ENCODE measurements around the gene PRPF8. TPM values are rescaled to one million over a fixed set of nuclear protein-coding genes. Genes with fewer than 3 reads are reported as not detected.

PRPF8 gene
- total and polyA plus RNA-seq, 2 of the 8 experiments (the other 6 are each of a cell fraction or from before 2014, with no cell fraction given) = 329 to 337 TPM

MicroRNAs within 50 kb of the gene (microRNA counts, 767-probe panel; counts per million panel counts)
- 879 counts per million, percentile 95 among the panel's probes with 10 or more counts for microRNA hsa-miR-22-3p

Small RNA genes lying within 50 kb of the gene (small RNA-seq; reads per million reads assigned to genes)
- not detected for gene RN7SL105P (ENCODE audit: insufficient read depth)

Other genes starting within 250 kb of the PRPF8 start
- 51.9 and 57.1 TPM in 2 replicates for gene CRK, start 228.6 kb downstream of the PRPF8 start, total RNA-seq (2021; fragmentation: NEBNext Ultra II Directional; extraction: Animal tissue kit (Norgen Biotek cat#: 25700))
- gene CRK, start 228.6 kb downstream of the PRPF8 start, polyA plus RNA-seq (2011; rRNA removed) = 25.7 and 32.8 TPM in 2 replicates
- 78.6 and 80.2 TPM in 2 replicates for gene MYO1C, start 192.2 kb downstream of the PRPF8 start, total RNA-seq (2021; fragmentation: NEBNext Ultra II Directional; extraction: Animal tissue kit (Norgen Biotek cat#: 25700))
- 40.1 and 52.4 TPM in 2 replicates for gene MYO1C, start 192.2 kb downstream of the PRPF8 start, polyA plus RNA-seq (2011; rRNA removed)
- 20.4 and 21.0 TPM in 2 replicates for gene INPP5K, start 168.3 kb downstream of the PRPF8 start, total RNA-seq (2021; fragmentation: NEBNext Ultra II Directional; extraction: Animal tissue kit (Norgen Biotek cat#: 25700))
- 24.1 and 24.7 TPM in 2 replicates for gene INPP5K, start 168.3 kb downstream of the PRPF8 start, polyA plus RNA-seq (2011; rRNA removed)
- 63.5 and 66.5 TPM in 2 replicates for gene PITPNA, start 122.1 kb downstream of the PRPF8 start, total RNA-seq (2021; fragmentation: NEBNext Ultra II Directional; extraction: Animal tissue kit (Norgen Biotek cat#: 25700))
- 34.5 and 35.8 TPM in 2 replicates for gene PITPNA, start 122.1 kb downstream of the PRPF8 start, polyA plus RNA-seq (2011; rRNA removed)
- gene SLC43A2, start 56.0 kb downstream of the PRPF8 start, total RNA-seq (2021; fragmentation: NEBNext Ultra II Directional; extraction: Animal tissue kit (Norgen Biotek cat#: 25700)) = 6.6 and 7.8 TPM in 2 replicates
- 10.5 and 12.6 TPM in 2 replicates for gene SLC43A2, start 56.0 kb downstream of the PRPF8 start, polyA plus RNA-seq (2011; rRNA removed)
- gene SCARF1, start 39.1 kb downstream of the PRPF8 start, total RNA-seq (2021; fragmentation: NEBNext Ultra II Directional; extraction: Animal tissue kit (Norgen Biotek cat#: 25700)) = 1.6 TPM in 2 replicates
- 1.1 and 1.5 TPM in 2 replicates for gene SCARF1, start 39.1 kb downstream of the PRPF8 start, polyA plus RNA-seq (2011; rRNA removed)
- 6.0 and 7.2 TPM in 2 replicates for gene RILP, start 35.0 kb downstream of the PRPF8 start, total RNA-seq (2021; fragmentation: NEBNext Ultra II Directional; extraction: Animal tissue kit (Norgen Biotek cat#: 25700))
- 6.8 and 10.3 TPM in 2 replicates for gene RILP, start 35.0 kb downstream of the PRPF8 start, polyA plus RNA-seq (2011; rRNA removed)
- gene TLCD2, start 25.5 kb upstream of the PRPF8 start, total RNA-seq (2021; fragmentation: NEBNext Ultra II Directional; extraction: Animal tissue kit (Norgen Biotek cat#: 25700)) = 1.3 and 1.4 TPM in 2 replicates
- 0.47 and 0.69 TPM in 2 replicates for gene TLCD2, start 25.5 kb upstream of the PRPF8 start, polyA plus RNA-seq (2011; rRNA removed)
- 12.3 and 13.1 TPM in 2 replicates for gene WDR81, start 39.8 kb upstream of the PRPF8 start, total RNA-seq (2021; fragmentation: NEBNext Ultra II Directional; extraction: Animal tissue kit (Norgen Biotek cat#: 25700))
- 9.1 and 12.9 TPM in 2 replicates for gene WDR81, start 39.8 kb upstream of the PRPF8 start, polyA plus RNA-seq (2011; rRNA removed)
- 1.6 and 1.8 TPM in 2 replicates for gene SERPINF2, start 58.0 kb upstream of the PRPF8 start, total RNA-seq (2021; fragmentation: NEBNext Ultra II Directional; extraction: Animal tissue kit (Norgen Biotek cat#: 25700))
- 3.2 and 5.5 TPM in 2 replicates for gene SERPINF2, start 58.0 kb upstream of the PRPF8 start, polyA plus RNA-seq (2011; rRNA removed)
- 41.5 and 42.3 TPM in 2 replicates for gene SERPINF1, start 77.2 kb upstream of the PRPF8 start, total RNA-seq (2021; fragmentation: NEBNext Ultra II Directional; extraction: Animal tissue kit (Norgen Biotek cat#: 25700))
- 136 and 161 TPM in 2 replicates for gene SERPINF1, start 77.2 kb upstream of the PRPF8 start, polyA plus RNA-seq (2011; rRNA removed)
- gene SMYD4, start 145.0 kb upstream of the PRPF8 start, total RNA-seq (2021; fragmentation: NEBNext Ultra II Directional; extraction: Animal tissue kit (Norgen Biotek cat#: 25700)) = 22.0 and 23.4 TPM in 2 replicates
- 10.5 and 11.3 TPM in 2 replicates for gene SMYD4, start 145.0 kb upstream of the PRPF8 start, polyA plus RNA-seq (2011; rRNA removed)
- 181 and 194 TPM in 2 replicates for gene RPA1, start 145.1 kb upstream of the PRPF8 start, total RNA-seq (2021; fragmentation: NEBNext Ultra II Directional; extraction: Animal tissue kit (Norgen Biotek cat#: 25700))
- gene RPA1, start 145.1 kb upstream of the PRPF8 start, polyA plus RNA-seq (2011; rRNA removed) = 56.0 and 79.1 TPM in 2 replicates